ENCODE measurements around the gene TMEM150B.

GRCh38 chr19:55279340-55279739 is 45.8 kb downstream of the TMEM150B start:
- TF ChIP-seq EGR1 (IDR thresholded peaks at IDR 0.05; ENCODE audit: low read depth in 2 of 2) (no peak), GABPA (IDR thresholded peaks at IDR 0.05 in 1 of 2, conservative IDR thresholded peaks at IDR 0.05 in 1 of 2) (no peak), RAD21 (IDR thresholded peaks at IDR 0.05) (no peak), SP1 (IDR thresholded peaks at IDR 0.05) (no peak), ZBTB33 (IDR thresholded peaks at IDR 0.05) (no peak), TAF1 (conservative IDR thresholded peaks at IDR 0.05) (no peak), REST (IDR thresholded peaks at IDR 0.05) (no peak)
- TF ChIP-seq, protein P1, sequence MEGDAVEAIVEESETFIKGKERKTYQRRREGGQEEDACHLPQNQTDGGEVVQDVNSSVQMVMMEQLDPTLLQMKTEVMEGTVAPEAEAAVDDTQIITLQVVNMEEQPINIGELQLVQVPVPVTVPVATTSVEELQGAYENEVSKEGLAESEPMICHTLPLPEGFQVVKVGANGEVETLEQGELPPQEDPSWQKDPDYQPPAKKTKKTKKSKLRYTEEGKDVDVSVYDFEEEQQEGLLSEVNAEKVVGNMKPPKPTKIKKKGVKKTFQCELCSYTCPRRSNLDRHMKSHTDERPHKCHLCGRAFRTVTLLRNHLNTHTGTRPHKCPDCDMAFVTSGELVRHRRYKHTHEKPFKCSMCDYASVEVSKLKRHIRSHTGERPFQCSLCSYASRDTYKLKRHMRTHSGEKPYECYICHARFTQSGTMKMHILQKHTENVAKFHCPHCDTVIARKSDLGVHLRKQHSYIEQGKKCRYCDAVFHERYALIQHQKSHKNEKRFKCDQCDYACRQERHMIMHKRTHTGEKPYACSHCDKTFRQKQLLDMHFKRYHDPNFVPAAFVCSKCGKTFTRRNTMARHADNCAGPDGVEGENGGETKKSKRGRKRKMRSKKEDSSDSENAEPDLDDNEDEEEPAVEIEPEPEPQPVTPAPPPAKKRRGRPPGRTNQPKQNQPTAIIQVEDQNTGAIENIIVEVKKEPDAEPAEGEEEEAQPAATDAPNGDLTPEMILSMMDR (IDR thresholded peaks at IDR 0.05; ENCODE audit: low read depth, low read length, missing input control) = no peak
- TF ChIP-seq, protein P2, sequence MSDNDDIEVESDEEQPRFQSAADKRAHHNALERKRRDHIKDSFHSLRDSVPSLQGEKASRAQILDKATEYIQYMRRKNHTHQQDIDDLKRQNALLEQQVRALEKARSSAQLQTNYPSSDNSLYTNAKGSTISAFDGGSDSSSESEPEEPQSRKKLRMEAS (IDR thresholded peaks at IDR 0.05) = no peak
- TF ChIP-seq, protein P3, sequence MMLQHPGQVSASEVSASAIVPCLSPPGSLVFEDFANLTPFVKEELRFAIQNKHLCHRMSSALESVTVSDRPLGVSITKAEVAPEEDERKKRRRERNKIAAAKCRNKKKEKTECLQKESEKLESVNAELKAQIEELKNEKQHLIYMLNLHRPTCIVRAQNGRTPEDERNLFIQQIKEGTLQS (IDR thresholded peaks at IDR 0.05) = no peak
